Small intestine (tissue), 16 donors: ENCODE results near the gene MAN2B2. TPM values are rescaled to one million over a fixed set of nuclear protein-coding genes. Genes with fewer than 3 reads are reported as not detected.

Experiments used
- DNase-seq, 2 donors: peaks; one replicate each; pipeline versions ENCODE4 v3.0.0 to v3.0.0-alpha.2; 2013
- FAIRE-seq: peaks from 2 replicates; lab custom pipeline; 2012; peaks lifted over from hg19 to GRCh38; lab: Jason Lieb, UNC
- H3K27ac ChIP-seq, 3 donors: one replicate each; pipeline ENCODE4 v1.5.1; 2013; ENCODE audit warnings: low read length in 2 of 3, mild to moderate bottlenecking in 2 of 3, control low read depth in 1 of 3, inconsistent platforms in 1 of 3, low read depth in 1 of 3, moderate library complexity in 1 of 3
- H3K27me3 ChIP-seq, 3 donors: one replicate each; pipeline ENCODE4 v1.6.1; 2013; ENCODE audit warnings: low read length in 3 of 3, inconsistent platforms in 1 of 3; ENCODE audit not compliant: control insufficient read depth in 3 of 3, insufficient read depth in 3 of 3
- H3K36me3 ChIP-seq, 3 donors: one replicate each; pipeline ENCODE4 v1.6.1; 2013; ENCODE audit warnings: low read length in 3 of 3, inconsistent platforms in 1 of 3, low read depth in 1 of 3, mild to moderate bottlenecking in 1 of 3, moderate library complexity in 1 of 3; ENCODE audit not compliant: control insufficient read depth in 3 of 3, insufficient read depth in 2 of 3
- H3K4me1 ChIP-seq, 3 donors: one replicate each; pipeline ENCODE4 v1.6.1; 2013; ENCODE audit warnings: low read length in 2 of 3, inconsistent platforms in 1 of 3, low read depth in 1 of 3, mild to moderate bottlenecking in 1 of 3, moderate library complexity in 1 of 3; ENCODE audit not compliant: control insufficient read depth in 3 of 3, insufficient read depth in 2 of 3
- H3K4me3 ChIP-seq, 3 donors: one replicate each; pipeline ENCODE4 v1.5.1; 2013; ENCODE audit warnings: low read length in 3 of 3, control low read depth in 1 of 3, inconsistent platforms in 1 of 3, low read depth in 1 of 3, mild to moderate bottlenecking in 1 of 3, moderate library complexity in 1 of 3
- H3K9me3 ChIP-seq, 2 donors: one replicate each; pipeline ENCODE4 v1.6.1; 2013; ENCODE audit warnings: low read depth in 1 of 2, low read length in 1 of 2; ENCODE audit not compliant: control insufficient read depth in 2 of 2, insufficient read depth in 1 of 2
- WGBS, 3 donors: extraction: QIAGEN DNeasy Blood & Tissue Kit; methylation state at CpG; one replicate each; pipeline ENCODE4 v1.1.7; 2013; 5-methylcytosine and 5-hydroxymethylcytosine counted together
- long read RNA-seq, 10 donors: transcript quantifications; one replicate each; lab custom pipeline, GENCODE V29; 2026
- polyA plus RNA-seq, 4 donors: library from polyadenylated mRNA; stranded (reverse) in 3 of 4; unstranded in 1 of 4; fragments of 200-250 nt in 3 of 4; fragments of 120-200 nt in 1 of 4; gene quantifications; one replicate each; pipeline versions ENCODE4 v1.2.1 to v1.2.3, GENCODE V29; 2013
- donor health status: healthy with polysubstance abuse.
- donor health status: control.
- donor health status: control.
- donor health status: Bipolar disorder and iron deficiency.
- donor health status: healthy.

Gene MAN2B2
- 10 to 100 TPM in 2 of 4 donors, 1 to 10 TPM in 2; 4.1 to 22.4 (median 8.8) TPM for polyA plus RNA-seq
- long read RNA-seq, donor 1, full-length matches to known transcripts, result 2 of 28 reads
- long read RNA-seq, donor 1, partial matches to known transcripts, result 0 of 28 reads
- long read RNA-seq, donor 1, other reads (novel, unspliced or antisense), result 26 of 28 reads
- long read RNA-seq, donor 2, full-length matches to known transcripts, result 1 of 1 reads
- long read RNA-seq, donor 2, partial matches to known transcripts, result 0 of 1 reads
- long read RNA-seq, donor 2, other reads (novel, unspliced or antisense), result 0 of 1 reads
- long read RNA-seq, donor 3, full-length matches to known transcripts, result 1 of 1 reads
- long read RNA-seq, donor 3, partial matches to known transcripts, result 0 of 1 reads
- long read RNA-seq, donor 3, other reads (novel, unspliced or antisense), result 0 of 1 reads
- long read RNA-seq, donor 4, result 0 reads
- long read RNA-seq, donor 5, result 0 reads
- long read RNA-seq, donor 6, full-length matches to known transcripts, result 2 of 19 reads
- long read RNA-seq, donor 6, partial matches to known transcripts, result 0 of 19 reads
- long read RNA-seq, donor 6, other reads (novel, unspliced or antisense), result 17 of 19 reads
- long read RNA-seq, donor 7, result 0 reads
- long read RNA-seq, donor 8, full-length matches to known transcripts, result 1 of 1 reads
- long read RNA-seq, donor 8, partial matches to known transcripts, result 0 of 1 reads
- long read RNA-seq, donor 8, other reads (novel, unspliced or antisense), result 0 of 1 reads
- long read RNA-seq, donor 9, result 0 reads
- long read RNA-seq, donor 10, result 0 reads

DNA sequence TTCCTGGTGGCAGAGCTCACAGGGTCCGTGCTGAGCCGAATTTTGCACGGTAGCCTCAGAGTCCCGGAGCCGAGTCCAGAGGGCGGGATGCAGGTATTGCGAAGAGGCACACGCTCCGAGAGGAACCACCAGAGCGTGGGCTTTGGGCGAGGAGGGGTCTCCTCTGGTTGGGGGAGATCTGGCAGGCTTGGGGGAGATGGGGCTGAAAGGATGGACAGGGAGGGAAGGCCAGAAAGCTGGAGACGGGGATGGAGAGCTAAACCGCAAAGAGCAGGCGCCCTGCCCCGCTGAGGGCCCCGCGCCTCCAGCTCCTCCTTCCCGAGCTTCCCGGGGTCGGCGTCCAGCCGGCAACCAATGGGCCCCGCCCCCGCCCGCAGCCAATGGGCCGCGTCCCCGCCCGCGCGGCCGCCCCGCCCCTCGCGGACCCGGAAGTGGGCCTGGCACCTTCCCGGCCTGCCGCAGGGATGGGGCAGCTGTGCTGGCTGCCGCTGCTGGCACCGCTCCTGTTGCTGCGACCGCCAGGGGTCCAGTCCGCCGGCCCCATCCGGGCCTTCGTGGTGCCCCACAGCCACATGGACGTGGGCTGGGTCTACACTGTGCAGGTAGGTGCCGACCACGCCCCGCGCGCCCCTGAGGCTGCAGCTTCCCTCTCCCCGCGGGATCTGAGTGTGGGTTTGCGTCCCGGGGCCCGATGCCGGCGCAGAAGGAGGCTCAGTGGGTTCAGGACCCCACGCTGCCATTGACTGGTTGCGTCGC is at the start of gene MAN2B2:
Gene MAN2B2 (plus strand): TSS at position 443 of the 756 bp plus-strand sequence. CDS start 22 bp downstream, at position 465.
- FAIRE-seq (no peak), DNase-seq (peak; percentile 86 to 94)
- peaks cover 0 to 24% (median 0%) of the 10 kb centered on the region in 3 donors for H3K27me3 ChIP-seq
- H3K27ac ChIP-seq, result peak within 1 kb of the TSS in 1 of 3 donors; percentile 51
- H3K4me3 ChIP-seq, result peak within 1 kb of the TSS; percentile 44 to 89 (median 63)
- peaks cover 3 to 16% (median 3%) of the 10 kb centered on the region in 3 donors for H3K36me3 ChIP-seq
- peaks cover 0 to 3% of the 10 kb centered on the region in 2 donors for H3K9me3 ChIP-seq
- peaks cover 0 to 8% (median 0%) of the 10 kb centered on the region in 3 donors for H3K4me1 ChIP-seq
- 0 to 1% (median 0%) methylated on average over 39 to 62 of the region's 62 CpGs for WGBS, 3 donors

DNA sequence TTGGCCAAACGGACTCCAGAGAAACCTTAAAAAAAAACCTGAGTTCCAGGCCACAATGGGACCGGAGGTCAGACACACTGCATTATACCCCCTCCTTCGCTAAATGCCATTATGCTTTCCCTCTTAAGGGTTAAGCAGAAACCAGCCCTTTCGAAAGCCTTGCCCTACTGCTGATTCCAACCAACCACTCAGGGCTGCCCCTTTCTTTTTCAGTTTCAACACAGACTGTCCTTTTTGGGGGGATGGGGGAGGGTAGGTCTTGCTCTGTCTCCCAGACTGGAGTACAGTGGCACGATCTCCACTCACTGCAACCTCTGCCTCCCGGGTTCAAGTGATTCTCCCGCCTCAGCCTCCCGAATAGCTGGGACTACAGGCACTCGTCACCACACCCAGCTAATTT is 49.5 kb upstream of the MAN2B2 start:
- no peaks in the 10 kb centered on the region for H3K9me3 ChIP-seq
- DNase-seq, result no peak
- FAIRE-seq, result no peak
- H3K36me3 ChIP-seq, result no peaks in the 10 kb centered on the region
- no peak overlapping the region for H3K4me3 ChIP-seq
- no peak overlapping the region for H3K27ac ChIP-seq
- 76 to 84% (median 82%) methylated on average over 9 of the region's 9 CpGs for WGBS, 3 donors
- peaks cover 0 to 2% (median 0%) of the 10 kb centered on the region in 3 donors for H3K27me3 ChIP-seq
- H3K4me1 ChIP-seq, result no peaks in the 10 kb centered on the region

GRCh38 chr4:6526156-6526555 is 48.8 kb upstream of the MAN2B2 start:
- FAIRE-seq (no peak), DNase-seq (no peak)
- Histone ChIP-seq H3K9me3 (no peaks in the 10 kb centered on the region), H3K4me3 (no peak overlapping the region), H3K27ac (no peak overlapping the region), H3K4me1 (no peaks in the 10 kb centered on the region), H3K27me3 (peaks cover 0 to 3% (median 0%) of the 10 kb centered on the region in 3 donors), H3K36me3 (no peaks in the 10 kb centered on the region)
- 56 to 67% (median 67%) methylated on average over 5 of the region's 5 CpGs for WGBS, 3 donors

DNA sequence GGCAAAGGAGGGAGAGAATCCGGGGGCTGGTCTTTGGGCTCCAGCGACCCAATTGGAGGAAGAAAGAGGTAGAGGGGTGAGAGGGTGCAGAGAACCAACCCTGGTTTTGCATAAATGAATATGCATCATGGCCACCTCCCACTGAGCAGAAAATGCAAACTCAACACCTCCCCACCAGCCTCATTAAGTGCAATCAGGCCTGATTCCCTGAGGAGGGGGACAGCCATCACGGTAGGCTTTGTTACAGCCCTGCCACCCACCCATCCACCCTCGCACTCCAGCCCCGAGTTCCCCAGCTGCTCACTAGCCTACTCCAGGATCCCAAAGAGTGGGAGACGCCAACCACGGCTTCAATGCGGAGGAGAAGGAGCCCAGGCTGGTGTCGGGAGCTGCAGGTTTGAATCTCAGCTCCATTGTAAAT is 48.3 kb upstream of the MAN2B2 start:
- Histone ChIP-seq H3K27me3 (peaks cover 0 to 5% (median 0%) of the 10 kb centered on the region in 3 donors), H3K4me1 (no peaks in the 10 kb centered on the region), H3K9me3 (no peaks in the 10 kb centered on the region), H3K27ac (no peak overlapping the region), H3K36me3 (no peaks in the 10 kb centered on the region), H3K4me3 (no peak overlapping the region)
- no peak for FAIRE-seq
- no peak for DNase-seq
- WGBS, 3 donors, result 43 to 56% (median 54%) methylated on average over 9 of the region's 9 CpGs

DNA sequence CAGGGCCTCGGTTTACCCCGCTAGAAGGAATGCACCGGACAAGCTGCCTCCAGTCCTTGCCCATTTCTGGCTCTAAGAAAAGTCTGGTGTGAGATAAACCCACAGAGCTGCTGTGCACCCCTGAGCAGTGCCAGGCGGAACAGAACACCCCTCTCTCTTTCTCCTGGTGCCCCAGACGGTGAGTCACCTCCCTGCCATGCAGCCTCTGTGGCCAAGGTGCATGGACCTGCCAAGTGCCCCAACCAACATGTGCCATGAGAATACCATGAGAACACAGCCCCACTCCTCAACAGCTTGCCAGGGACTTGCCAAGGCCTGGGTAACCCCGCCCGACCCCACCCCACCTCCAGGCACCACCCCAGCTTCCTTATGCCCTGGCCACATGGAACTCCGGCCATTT is 47.7 kb upstream of the MAN2B2 start:
- Histone ChIP-seq H3K27ac (no peak overlapping the region), H3K4me3 (no peak overlapping the region), H3K9me3 (no peaks in the 10 kb centered on the region), H3K4me1 (no peaks in the 10 kb centered on the region), H3K27me3 (peaks cover 0 to 5% (median 0%) of the 10 kb centered on the region in 3 donors), H3K36me3 (no peaks in the 10 kb centered on the region)
- no peak for FAIRE-seq
- DNase-seq, result no peak
- 80 to 90% (median 86%) methylated on average over 8 of the region's 8 CpGs for WGBS, 3 donors

DNA sequence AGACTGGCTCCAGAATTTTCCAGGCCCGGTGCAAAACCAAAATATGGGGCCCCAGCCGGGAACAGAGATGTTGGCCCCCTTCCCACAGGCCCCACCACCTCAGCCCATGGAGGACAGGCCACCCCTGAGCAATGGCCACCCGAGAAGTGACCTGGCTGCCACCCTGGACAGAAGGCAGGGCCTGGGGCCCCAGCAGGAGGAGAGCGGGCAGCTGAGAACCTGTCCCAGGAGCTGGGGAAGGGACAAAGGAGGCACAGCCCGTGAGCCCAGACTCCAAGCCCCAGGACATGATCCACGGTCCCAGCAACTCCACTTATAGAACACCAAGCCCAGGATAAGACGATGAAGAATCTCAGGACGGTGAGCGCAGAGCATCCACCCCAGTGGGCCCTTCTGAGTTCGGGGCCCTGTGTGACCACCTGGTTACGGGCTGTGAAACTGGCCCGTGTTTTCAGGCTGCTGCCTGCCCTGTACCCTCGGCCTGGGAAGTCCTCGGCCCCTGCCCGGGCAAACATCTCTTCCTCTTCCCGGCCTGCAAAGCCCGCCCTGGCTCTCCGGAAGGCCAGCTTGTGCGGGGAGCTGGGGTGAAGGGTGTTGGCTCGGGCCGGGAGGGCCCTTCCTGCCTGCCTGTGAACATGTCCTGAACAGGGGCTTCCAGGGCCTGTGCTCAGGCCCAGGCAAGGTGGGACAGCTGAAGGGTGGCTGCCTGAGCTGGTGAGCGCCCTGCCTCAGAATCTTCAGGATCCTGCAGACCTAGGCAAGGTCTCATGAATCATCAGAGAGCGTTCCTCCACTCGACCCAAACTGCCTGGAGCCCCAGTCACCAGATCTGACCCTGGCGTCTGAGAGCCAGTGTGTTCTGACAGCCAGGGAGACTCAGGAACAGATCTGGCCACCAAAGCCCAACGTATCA is 47.0 kb upstream of the MAN2B2 start:
- 68 to 78% (median 72%) methylated on average over 25 to 26 of the region's 26 CpGs for WGBS, 3 donors
- Histone ChIP-seq H3K27ac (no peak overlapping the region), H3K36me3 (no peaks in the 10 kb centered on the region), H3K4me1 (no peaks in the 10 kb centered on the region), H3K27me3 (peaks cover 0 to 5% (median 0%) of the 10 kb centered on the region in 3 donors), H3K4me3 (no peak overlapping the region), H3K9me3 (no peaks in the 10 kb centered on the region)
- DNase-seq (no peak), FAIRE-seq (no peak)

DNA sequence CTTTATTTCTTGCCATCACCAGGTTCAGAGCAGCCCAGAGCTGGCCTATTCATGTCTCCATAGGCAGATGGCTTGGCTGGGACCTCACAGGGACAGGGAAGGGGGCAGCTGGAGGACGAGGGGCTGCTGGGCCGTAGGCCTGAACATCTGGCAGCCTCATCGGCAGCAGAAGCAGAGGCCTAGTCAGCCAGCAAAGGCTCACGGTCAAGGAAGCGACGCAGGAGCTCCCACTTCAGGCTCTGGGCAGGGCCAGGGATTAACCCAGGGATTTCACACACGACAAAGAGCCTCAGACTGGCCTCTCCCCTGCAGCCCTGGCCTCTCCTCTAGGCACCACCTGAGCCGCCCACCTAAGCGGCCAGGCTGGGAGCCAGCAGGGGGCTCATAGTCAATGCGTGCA is 46.0 kb upstream of the MAN2B2 start:
- no peaks in the 10 kb centered on the region for H3K36me3 ChIP-seq
- DNase-seq (no peak), FAIRE-seq (no peak)
- 47 to 54% (median 49%) methylated on average over 10 of the region's 10 CpGs for WGBS, 3 donors
- H3K27me3 ChIP-seq, result peaks cover 0 to 5% (median 0%) of the 10 kb centered on the region in 3 donors
- H3K4me1 ChIP-seq, result no peaks in the 10 kb centered on the region
- H3K27ac ChIP-seq, result no peak overlapping the region
- no peaks in the 10 kb centered on the region for H3K9me3 ChIP-seq
- H3K4me3 ChIP-seq, result no peak overlapping the region
